Vagina (tissue), 2 donors: ENCODE measurements around the gene SLC35F1.

Experiments
- POLR2A ChIP-seq, 2 donors: fragments of 450-650 bp; IDR thresholded peaks; one replicate each; pipeline ENCODE4 v1.6.1; 2017; ENCODE audit warnings: antibody characterized with exemption in 2 of 2, mild to moderate bottlenecking in 2 of 2, moderate library complexity in 2 of 2
- TF ChIP-seq, protein P1 (sequence below), 3 experiments: fragments of 450-650 bp in 2 of 3; fragments of 200-600 bp in 1 of 3; sonication (generic) in 1 of 3; IDR thresholded peaks; one replicate each; pipeline ENCODE4 v1.5.1; 2017 to 2019; ENCODE audit warnings: antibody characterized with exemption in 3 of 3, mild to moderate bottlenecking in 2 of 3, moderate library complexity in 2 of 3

- TF ChIP-seq, protein P1, sequence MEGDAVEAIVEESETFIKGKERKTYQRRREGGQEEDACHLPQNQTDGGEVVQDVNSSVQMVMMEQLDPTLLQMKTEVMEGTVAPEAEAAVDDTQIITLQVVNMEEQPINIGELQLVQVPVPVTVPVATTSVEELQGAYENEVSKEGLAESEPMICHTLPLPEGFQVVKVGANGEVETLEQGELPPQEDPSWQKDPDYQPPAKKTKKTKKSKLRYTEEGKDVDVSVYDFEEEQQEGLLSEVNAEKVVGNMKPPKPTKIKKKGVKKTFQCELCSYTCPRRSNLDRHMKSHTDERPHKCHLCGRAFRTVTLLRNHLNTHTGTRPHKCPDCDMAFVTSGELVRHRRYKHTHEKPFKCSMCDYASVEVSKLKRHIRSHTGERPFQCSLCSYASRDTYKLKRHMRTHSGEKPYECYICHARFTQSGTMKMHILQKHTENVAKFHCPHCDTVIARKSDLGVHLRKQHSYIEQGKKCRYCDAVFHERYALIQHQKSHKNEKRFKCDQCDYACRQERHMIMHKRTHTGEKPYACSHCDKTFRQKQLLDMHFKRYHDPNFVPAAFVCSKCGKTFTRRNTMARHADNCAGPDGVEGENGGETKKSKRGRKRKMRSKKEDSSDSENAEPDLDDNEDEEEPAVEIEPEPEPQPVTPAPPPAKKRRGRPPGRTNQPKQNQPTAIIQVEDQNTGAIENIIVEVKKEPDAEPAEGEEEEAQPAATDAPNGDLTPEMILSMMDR (IDR thresholded peaks at IDR 0.05): no peak
- TF ChIP-seq POLR2A (IDR thresholded peaks at IDR 0.05): no peak
Observed at GRCh38 chr6:118356054-118356453, 449.0 kb downstream of the SLC35F1 start.
